ENCODE results near the gene PLA2G6. TPM values are rescaled to one million over a fixed set of nuclear protein-coding genes. Genes with fewer than 3 reads are reported as not detected.

PLA2G6 gene
- total and polyA plus RNA-seq, 2 of the 4 experiments (the other 2 are of a cell fraction), result 6.1 to 10.3 TPM

DNA sequence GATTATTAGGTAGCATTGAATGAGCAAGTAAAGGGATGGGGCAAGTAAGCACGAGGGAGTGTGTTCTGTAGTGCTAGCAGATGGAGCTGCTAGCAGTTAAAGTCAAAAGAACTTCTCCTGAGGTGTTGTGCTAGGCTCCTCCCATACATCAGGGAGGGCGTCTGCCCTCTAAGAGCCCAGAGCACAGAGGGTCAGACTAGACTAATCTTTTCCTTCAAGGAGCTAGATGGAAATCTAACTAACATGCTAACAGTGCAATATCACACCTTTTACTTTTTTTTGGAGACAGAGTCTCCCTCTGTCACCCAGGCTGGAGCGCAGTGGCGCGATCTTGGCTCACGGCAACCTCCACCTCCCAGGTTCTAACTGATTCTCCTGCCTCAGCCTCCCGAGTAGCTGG, 3.2 kb upstream of the PLA2G6 start:
- POLR2A ChIA-PET (ENCODE audit: unreplicated experiment), result no interaction called here
- no peak overlapping the region for H2BK5ac ChIP-seq (ENCODE audit: low read depth, low read length, poor library complexity, severe bottlenecking)
- no peak overlapping the region for H3K4me3 ChIP-seq (ENCODE audit: insufficient read depth, low read depth, low read length)
- H3K23ac ChIP-seq (ENCODE audit: low read depth, low read length), result no peak overlapping the region
- no peak overlapping the region for H2BK20ac ChIP-seq (ENCODE audit: low read depth, low read length)
- peaks cover 16% of the 10 kb centered on the region for H3K4me1 ChIP-seq (ENCODE audit: control insufficient read depth, insufficient read depth, low read length)
- H3K4ac ChIP-seq (ENCODE audit: low read depth, low read length), result peak overlapping the region; percentile 45; the same call in 1 of the 2 replicates
- H2BK15ac ChIP-seq (ENCODE audit: low read depth, low read length), result no peak overlapping the region
- H3K4me2 ChIP-seq (ENCODE audit: low read depth, low read length), result no peak overlapping the region
- H3K79me1 ChIP-seq (ENCODE audit: low read depth in 1 of 2, low read length in 2 of 2), result peaks cover 4 to 10% of the 10 kb centered on the region in 2 experiments; a peak in 3 of 4 replicates
- DNase-seq (no peak), ATAC-seq (ENCODE audit: low read depth) (no peak)
- no peak overlapping the region for H2BK120ac ChIP-seq (ENCODE audit: low read depth, low read length)
- H2AK9ac ChIP-seq (replicated peaks; ENCODE audit: low read depth, low read length, poor library complexity), result no peak overlapping the region
- H3K18ac ChIP-seq (ENCODE audit: low read depth, low read length), result no peak overlapping the region
- no peak overlapping the region for H4K8ac ChIP-seq (ENCODE audit: low read depth in 2 of 2, low read length in 2 of 2)
- H3K9me1 ChIP-seq (ENCODE audit: insufficient read depth, low read length), result peaks cover 13% of the 10 kb centered on the region
- no peaks in the 10 kb centered on the region for H3K9me3 ChIP-seq (ENCODE audit: control insufficient read depth, insufficient read depth, low read length)
- no peak overlapping the region for H2AK5ac ChIP-seq (ENCODE audit: low read depth, low read length)
- no TSS peak for BruUV-seq (replicated peaks)
- in situ Hi-C loops (cut with MboI; ENCODE audit: low sequenced_read_pairs), result no loop called here
- H3K27ac ChIP-seq (ENCODE audit: insufficient read depth, low read length), result no peak overlapping the region
- H4K91ac ChIP-seq (ENCODE audit: insufficient read depth, low read depth, low read length), result no peak overlapping the region
- TF ChIP-seq, protein P1, sequence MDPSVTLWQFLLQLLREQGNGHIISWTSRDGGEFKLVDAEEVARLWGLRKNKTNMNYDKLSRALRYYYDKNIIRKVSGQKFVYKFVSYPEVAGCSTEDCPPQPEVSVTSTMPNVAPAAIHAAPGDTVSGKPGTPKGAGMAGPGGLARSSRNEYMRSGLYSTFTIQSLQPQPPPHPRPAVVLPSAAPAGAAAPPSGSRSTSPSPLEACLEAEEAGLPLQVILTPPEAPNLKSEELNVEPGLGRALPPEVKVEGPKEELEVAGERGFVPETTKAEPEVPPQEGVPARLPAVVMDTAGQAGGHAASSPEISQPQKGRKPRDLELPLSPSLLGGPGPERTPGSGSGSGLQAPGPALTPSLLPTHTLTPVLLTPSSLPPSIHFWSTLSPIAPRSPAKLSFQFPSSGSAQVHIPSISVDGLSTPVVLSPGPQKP (IDR thresholded peaks at IDR 0.05; ENCODE audit: borderline replicate concordance, low read depth, low read length), result no peak
- TF ChIP-seq, protein P2, sequence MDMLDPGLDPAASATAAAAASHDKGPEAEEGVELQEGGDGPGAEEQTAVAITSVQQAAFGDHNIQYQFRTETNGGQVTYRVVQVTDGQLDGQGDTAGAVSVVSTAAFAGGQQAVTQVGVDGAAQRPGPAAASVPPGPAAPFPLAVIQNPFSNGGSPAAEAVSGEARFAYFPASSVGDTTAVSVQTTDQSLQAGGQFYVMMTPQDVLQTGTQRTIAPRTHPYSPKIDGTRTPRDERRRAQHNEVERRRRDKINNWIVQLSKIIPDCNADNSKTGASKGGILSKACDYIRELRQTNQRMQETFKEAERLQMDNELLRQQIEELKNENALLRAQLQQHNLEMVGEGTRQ (IDR thresholded peaks at IDR 0.05; ENCODE audit: low read depth, low read length), result no peak
- TF ChIP-seq SMC3 (IDR thresholded peaks at IDR 0.05; ENCODE audit: low read depth, low read length) (no peak), CHD1 (IDR thresholded peaks at IDR 0.05; ENCODE audit: low read depth, low read length) (no peak), BHLHE40 (IDR thresholded peaks at IDR 0.05; ENCODE audit: low read depth, low read length) (no peak), FOS (IDR thresholded peaks at IDR 0.05; ENCODE audit: low read depth, low read length) (no peak), MAFK (IDR thresholded peaks at IDR 0.05; ENCODE audit: low read depth, low read length) (no peak), MXI1 (IDR thresholded peaks at IDR 0.05; ENCODE audit: borderline replicate concordance, low read depth, low read length) (no peak), CEBPB (IDR thresholded peaks at IDR 0.05; ENCODE audit: low read depth, low read length) (no peak), POLR2A (IDR thresholded peaks at IDR 0.05; ENCODE audit: low read depth, low read length) (no peak), RFX5 (IDR thresholded peaks at IDR 0.05; ENCODE audit: low read depth, low read length) (no peak), RCOR1 (IDR thresholded peaks at IDR 0.05; ENCODE audit: insufficient replicate concordance, low read length) (no peak), MAZ (IDR thresholded peaks at IDR 0.05; ENCODE audit: borderline replicate concordance, low read depth, low read length) (no peak), NFE2L2 (IDR thresholded peaks at IDR 0.05; ENCODE audit: low read depth, low read length) (no peak), RAD21 (IDR thresholded peaks at IDR 0.05; ENCODE audit: low read length) (no peak)
- TF ChIP-seq, protein P3, sequence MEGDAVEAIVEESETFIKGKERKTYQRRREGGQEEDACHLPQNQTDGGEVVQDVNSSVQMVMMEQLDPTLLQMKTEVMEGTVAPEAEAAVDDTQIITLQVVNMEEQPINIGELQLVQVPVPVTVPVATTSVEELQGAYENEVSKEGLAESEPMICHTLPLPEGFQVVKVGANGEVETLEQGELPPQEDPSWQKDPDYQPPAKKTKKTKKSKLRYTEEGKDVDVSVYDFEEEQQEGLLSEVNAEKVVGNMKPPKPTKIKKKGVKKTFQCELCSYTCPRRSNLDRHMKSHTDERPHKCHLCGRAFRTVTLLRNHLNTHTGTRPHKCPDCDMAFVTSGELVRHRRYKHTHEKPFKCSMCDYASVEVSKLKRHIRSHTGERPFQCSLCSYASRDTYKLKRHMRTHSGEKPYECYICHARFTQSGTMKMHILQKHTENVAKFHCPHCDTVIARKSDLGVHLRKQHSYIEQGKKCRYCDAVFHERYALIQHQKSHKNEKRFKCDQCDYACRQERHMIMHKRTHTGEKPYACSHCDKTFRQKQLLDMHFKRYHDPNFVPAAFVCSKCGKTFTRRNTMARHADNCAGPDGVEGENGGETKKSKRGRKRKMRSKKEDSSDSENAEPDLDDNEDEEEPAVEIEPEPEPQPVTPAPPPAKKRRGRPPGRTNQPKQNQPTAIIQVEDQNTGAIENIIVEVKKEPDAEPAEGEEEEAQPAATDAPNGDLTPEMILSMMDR (conservative IDR thresholded peaks at IDR 0.05; ENCODE audit: low read depth, low read length), result no peak
- no peaks in the 10 kb centered on the region for H3K36me3 ChIP-seq (ENCODE audit: control insufficient read depth, insufficient read depth, low read length)
- CTCF ChIA-PET, result no interaction called here
- dilution Hi-C loops (cut with HindIII; ENCODE audit: low sequenced_read_pairs, unreplicated experiment), result no loop called here
- H2AFZ ChIP-seq (replicated peaks; ENCODE audit: low read length, poor library complexity), result no peak overlapping the region
- H4K5ac ChIP-seq (ENCODE audit: low read depth, low read length), result no peak overlapping the region
- no peak overlapping the region for H3K14ac ChIP-seq (replicated peaks; ENCODE audit: low read depth, low read length)
- intact Hi-C loops (cut with micrococcal nuclease), result no loop called here
- H3K56ac ChIP-seq (ENCODE audit: extremely low read depth, insufficient read depth, low read length), result no peak overlapping the region
- H3K27me3 ChIP-seq (ENCODE audit: control insufficient read depth, insufficient read depth, low read length), result no peaks in the 10 kb centered on the region
- no peaks in the 10 kb centered on the region; the same call in 1 of the 2 replicates for H4K20me1 ChIP-seq (ENCODE audit: insufficient read depth, low read length)
- H3K9ac ChIP-seq (ENCODE audit: low read depth, low read length), result no peak overlapping the region
- 83% methylated on average over 4 of the region's 7 CpGs; no CpG with 5 or more reads in 1 of the 2 experiments for WGBS, 2 experiments (ENCODE audit: extremely low coverage in 2 of 2, insufficient read length in 1 of 2)

All from IMR-90 (cell line).